ENCODE measurements around the gene FOXI2. TPM values are rescaled to one million over a fixed set of nuclear protein-coding genes. Genes with fewer than 3 reads are reported as not detected.

The FOXI2 gene
- not detected for total RNA-seq
- polyA plus RNA-seq = under 1 TPM in 1 of 3 donors, not detected in 2; 0.03 TPM
- long read RNA-seq, donor 1 = 0 reads
- long read RNA-seq, donor 2 = 0 reads

DNA sequence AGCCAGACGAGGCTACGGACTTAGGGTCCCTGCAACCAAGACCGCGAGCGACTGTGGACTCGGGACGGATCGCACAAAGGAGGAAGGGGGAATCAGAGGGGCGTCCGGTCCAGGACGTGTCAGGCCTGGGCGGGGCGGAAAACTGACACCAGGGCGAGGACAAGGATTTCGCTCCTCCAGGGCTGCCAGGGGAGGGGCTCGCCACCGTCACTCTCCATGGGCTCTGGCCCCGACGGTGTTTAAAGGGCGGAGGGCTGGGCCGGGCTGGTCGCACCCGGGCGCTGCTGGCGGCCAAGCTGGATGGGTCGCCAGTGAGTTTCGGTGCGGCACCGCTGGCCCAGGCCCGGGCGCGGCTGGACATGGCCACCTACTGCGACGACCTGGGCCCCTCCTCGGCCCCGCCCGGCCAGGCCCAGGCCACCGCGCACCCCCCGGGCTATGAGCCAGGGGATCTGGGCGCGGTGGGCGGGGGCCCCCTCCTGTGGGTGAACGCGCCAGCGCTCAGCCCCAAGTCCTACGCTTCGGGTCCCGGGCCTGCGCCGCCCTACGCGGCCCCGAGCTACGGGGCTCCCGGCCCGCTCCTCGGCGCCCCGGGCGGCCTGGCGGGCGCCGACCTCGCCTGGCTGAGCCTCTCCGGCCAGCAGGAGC, at the start of gene FOXI2:
TSS of gene FOXI2 (plus strand) at position 271 of the 648 bp plus-strand sequence. CDS start at position 360, 89 bp downstream.
- 0 to 1% (median 1%) methylated on average over 33 to 66 of the region's 66 CpGs for WGBS, 3 donors
- Histone ChIP-seq H3K4me3 (no peak within 1 kb of the TSS), H3K27ac (no peak within 1 kb of the TSS), H3K9me3 (no peaks in the 10 kb centered on the region), H3K27me3 (ENCODE audit: insufficient read depth in 3 of 3, low read length in 2 of 3) (peaks cover 0 to 59% (median 23%) of the 10 kb centered on the region in 3 donors), H3K4me1 (no peaks in the 10 kb centered on the region), H3K36me3 (ENCODE audit: insufficient read depth in 1 of 2, low read depth in 1 of 2) (no peaks in the 10 kb centered on the region)
- intact Hi-C loops (cut with DNase I) = no loop called here
- no peak for ATAC-seq
- TF ChIP-seq, protein P1, sequence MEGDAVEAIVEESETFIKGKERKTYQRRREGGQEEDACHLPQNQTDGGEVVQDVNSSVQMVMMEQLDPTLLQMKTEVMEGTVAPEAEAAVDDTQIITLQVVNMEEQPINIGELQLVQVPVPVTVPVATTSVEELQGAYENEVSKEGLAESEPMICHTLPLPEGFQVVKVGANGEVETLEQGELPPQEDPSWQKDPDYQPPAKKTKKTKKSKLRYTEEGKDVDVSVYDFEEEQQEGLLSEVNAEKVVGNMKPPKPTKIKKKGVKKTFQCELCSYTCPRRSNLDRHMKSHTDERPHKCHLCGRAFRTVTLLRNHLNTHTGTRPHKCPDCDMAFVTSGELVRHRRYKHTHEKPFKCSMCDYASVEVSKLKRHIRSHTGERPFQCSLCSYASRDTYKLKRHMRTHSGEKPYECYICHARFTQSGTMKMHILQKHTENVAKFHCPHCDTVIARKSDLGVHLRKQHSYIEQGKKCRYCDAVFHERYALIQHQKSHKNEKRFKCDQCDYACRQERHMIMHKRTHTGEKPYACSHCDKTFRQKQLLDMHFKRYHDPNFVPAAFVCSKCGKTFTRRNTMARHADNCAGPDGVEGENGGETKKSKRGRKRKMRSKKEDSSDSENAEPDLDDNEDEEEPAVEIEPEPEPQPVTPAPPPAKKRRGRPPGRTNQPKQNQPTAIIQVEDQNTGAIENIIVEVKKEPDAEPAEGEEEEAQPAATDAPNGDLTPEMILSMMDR (IDR thresholded peaks at IDR 0.05) = no peak
- no peak for DNase-seq

DNA sequence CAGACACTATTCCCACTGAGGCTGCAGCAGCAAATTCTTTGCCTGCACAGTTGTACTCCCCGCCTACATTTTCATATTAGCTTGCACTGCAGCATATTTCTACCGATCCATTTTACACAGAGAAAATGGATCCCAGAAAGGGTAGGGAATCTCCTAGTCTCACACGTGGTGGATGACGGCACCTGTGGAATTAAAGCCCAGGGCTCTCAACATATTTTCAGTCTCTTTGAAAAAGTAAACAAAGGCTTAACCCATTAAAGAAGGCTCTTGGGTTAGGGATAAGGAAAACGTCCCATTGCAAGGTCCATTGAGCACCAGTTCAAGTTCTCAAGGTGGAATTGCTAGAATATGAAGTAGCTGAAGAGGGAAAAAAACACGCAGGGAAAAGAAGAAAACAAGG, 49.4 kb upstream of the FOXI2 start:
- H3K4me1 ChIP-seq = no peaks in the 10 kb centered on the region
- 60 to 65% (median 62%) methylated on average over 6 of the region's 6 CpGs for WGBS, 3 donors
- no peak overlapping the region for H3K27ac ChIP-seq
- ATAC-seq (no peak), DNase-seq (no peak)
- no peak overlapping the region for H3K4me3 ChIP-seq
- no peaks in the 10 kb centered on the region for H3K9me3 ChIP-seq
- H3K36me3 ChIP-seq (ENCODE audit: insufficient read depth in 1 of 2, low read depth in 1 of 2) = no peaks in the 10 kb centered on the region
- intact Hi-C loops (cut with DNase I) = no loop called here
- TF ChIP-seq, protein P1 (IDR thresholded peaks at IDR 0.05) = no peak
- H3K27me3 ChIP-seq (ENCODE audit: insufficient read depth in 3 of 3, low read length in 2 of 3) = no peaks in the 10 kb centered on the region

DNA sequence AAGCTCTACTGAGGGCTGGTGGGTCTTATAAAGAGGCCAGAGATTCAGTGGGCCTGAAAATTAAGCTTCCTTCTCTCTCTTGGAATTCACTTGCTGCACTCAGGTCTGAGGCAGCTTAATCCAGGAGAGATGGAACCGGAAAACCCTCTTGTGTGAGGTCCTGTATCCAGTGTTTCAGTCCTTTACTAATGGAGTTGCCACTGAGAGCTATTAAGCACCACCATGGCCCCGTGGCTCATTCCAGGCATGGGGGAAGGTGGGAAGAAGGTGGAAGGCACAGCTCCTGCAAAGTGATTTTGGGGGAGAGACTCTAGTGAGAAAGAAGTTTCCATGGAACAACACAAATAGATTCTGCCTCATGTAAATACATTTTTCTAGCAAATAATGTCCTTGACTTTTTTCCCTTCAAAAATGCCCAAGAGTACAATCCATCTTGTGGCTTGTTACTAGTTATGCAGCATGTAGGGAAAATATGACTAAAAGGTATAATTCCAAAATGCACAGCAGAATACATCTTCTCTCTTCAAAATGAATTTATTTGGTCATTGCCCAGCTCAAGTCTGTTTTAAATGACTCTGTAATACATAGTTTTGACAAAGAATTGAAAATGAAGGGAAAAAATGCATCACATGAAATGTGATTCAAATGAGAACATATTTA, 46.7 kb upstream of the FOXI2 start:
- H3K36me3 ChIP-seq (ENCODE audit: insufficient read depth in 1 of 2, low read depth in 1 of 2) = no peaks in the 10 kb centered on the region
- 80 to 82% (median 81%) methylated on average over 2 of the region's 2 CpGs for WGBS, 3 donors

DNA sequence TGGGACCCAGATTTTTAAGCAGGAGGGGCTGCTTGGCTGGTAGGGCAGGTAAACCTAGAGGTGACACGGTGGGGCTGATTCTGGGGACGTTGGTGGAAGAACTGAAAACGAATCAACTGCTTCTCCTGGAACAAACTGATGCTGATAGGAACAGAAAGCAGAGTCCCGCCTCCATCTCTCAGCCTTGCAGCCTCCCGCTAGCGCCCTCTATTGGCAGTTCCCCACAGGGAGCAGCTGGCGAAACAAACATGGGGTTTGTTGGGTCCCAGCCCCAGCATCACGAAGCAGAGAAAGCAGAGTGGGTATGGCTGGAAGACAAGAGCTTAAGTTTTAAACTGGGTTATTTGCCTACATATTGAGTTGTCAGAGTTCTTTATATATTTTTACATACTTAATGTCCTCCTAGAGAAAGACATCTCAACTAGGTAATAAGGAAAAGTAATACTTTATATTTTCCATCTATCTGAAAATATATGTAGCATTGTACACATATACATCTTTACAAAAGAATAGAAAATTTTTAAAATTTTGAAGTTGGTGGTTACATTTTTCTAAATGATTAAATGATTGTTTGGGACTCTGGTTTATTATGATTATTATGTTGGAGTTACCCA, 42.3 kb upstream of the FOXI2 start:
- 53 to 56% (median 54%) methylated on average over 8 of the region's 8 CpGs for WGBS, 3 donors
- H3K27ac ChIP-seq = no peak overlapping the region
- DNase-seq (no peak), ATAC-seq (no peak)
- no peaks in the 10 kb centered on the region for H3K36me3 ChIP-seq (ENCODE audit: insufficient read depth in 1 of 2, low read depth in 1 of 2)
- no peaks in the 10 kb centered on the region for H3K27me3 ChIP-seq (ENCODE audit: insufficient read depth in 3 of 3, low read length in 2 of 3)
- TF ChIP-seq, protein P1 (IDR thresholded peaks at IDR 0.05) = no peak
- intact Hi-C loops (cut with DNase I) = no loop called here
- no peaks in the 10 kb centered on the region for H3K4me1 ChIP-seq
- no peak overlapping the region for H3K4me3 ChIP-seq
- H3K9me3 ChIP-seq = no peaks in the 10 kb centered on the region

More for the DNA sequence above, 46.7 kb upstream of the FOXI2 start:
- no peaks in the 10 kb centered on the region for H3K4me1 ChIP-seq
- no peak for DNase-seq
- no peaks in the 10 kb centered on the region for H3K27me3 ChIP-seq (ENCODE audit: insufficient read depth in 3 of 3, low read length in 2 of 3)
- intact Hi-C loops (cut with DNase I) = no loop called here
- ATAC-seq = no peak
- TF ChIP-seq, protein P1 (IDR thresholded peaks at IDR 0.05) = no peak
- no peak overlapping the region for H3K4me3 ChIP-seq
- H3K27ac ChIP-seq = no peak overlapping the region
- H3K9me3 ChIP-seq = no peaks in the 10 kb centered on the region

Data from psoas muscle (tissue), 8 donors.